ENCODE data around the gene SFSWAP.

SFSWAP gene

GRCh38 chr12:131683266-131684014 lies 27.4 kb upstream of the SFSWAP start:
- no peak for DNase-seq (ENCODE audit: low spot score)
- no peak for TF ChIP-seq CTCF (IDR thresholded peaks at IDR 0.05; ENCODE audit: extremely low read depth, insufficient read depth, missing control alignments)
- in situ Hi-C loops (cut with MboI; ENCODE audit: low pct_unique_long_range_greater_than_20kb, low sequenced_read_pairs, unreplicated experiment) = no loop called here

GRCh38 chr12:131684015-131684725 lies 26.7 kb upstream of the SFSWAP start:
- no peak for TF ChIP-seq CTCF (IDR thresholded peaks at IDR 0.05; ENCODE audit: extremely low read depth, insufficient read depth, missing control alignments)
- in situ Hi-C loops (cut with MboI; ENCODE audit: low pct_unique_long_range_greater_than_20kb, low sequenced_read_pairs, unreplicated experiment) = no loop called here
- no peak for DNase-seq (ENCODE audit: low spot score)

GRCh38 chr12:131687346-131688125 lies 23.4 kb upstream of the SFSWAP start:
- DNase-seq (ENCODE audit: low spot score) = no peak
- in situ Hi-C loops (cut with MboI; ENCODE audit: low pct_unique_long_range_greater_than_20kb, low sequenced_read_pairs, unreplicated experiment) = no loop called here
- no peak for TF ChIP-seq CTCF (IDR thresholded peaks at IDR 0.05; ENCODE audit: extremely low read depth, insufficient read depth, missing control alignments)

GRCh38 chr12:131688131-131688844 lies 22.6 kb upstream of the SFSWAP start:
- TF ChIP-seq CTCF (IDR thresholded peaks at IDR 0.05; ENCODE audit: extremely low read depth, insufficient read depth, missing control alignments) = no peak
- in situ Hi-C loops (cut with MboI; ENCODE audit: low pct_unique_long_range_greater_than_20kb, low sequenced_read_pairs, unreplicated experiment) = no loop called here
- DNase-seq (ENCODE audit: low spot score) = no peak

- DNase-seq (ENCODE audit: low spot score) = no peak
- no peak for TF ChIP-seq CTCF (IDR thresholded peaks at IDR 0.05; ENCODE audit: extremely low read depth, insufficient read depth, missing control alignments)
Observed at GRCh38 chr12:131688845-131689154, 22.1 kb upstream of the SFSWAP start.

GRCh38 chr12:131690320-131690719 lies 20.6 kb upstream of the SFSWAP start:
- in situ Hi-C loops (cut with MboI; ENCODE audit: low pct_unique_long_range_greater_than_20kb, low sequenced_read_pairs, unreplicated experiment) = no loop called here
- no peak for TF ChIP-seq CTCF (IDR thresholded peaks at IDR 0.05; ENCODE audit: extremely low read depth, insufficient read depth, missing control alignments)
- no peak for DNase-seq (ENCODE audit: low spot score)

More at GRCh38 chr12:131688845-131689154, 22.1 kb upstream of the SFSWAP start:
- in situ Hi-C loops (cut with MboI; ENCODE audit: low pct_unique_long_range_greater_than_20kb, low sequenced_read_pairs, unreplicated experiment) = no loop called here
